HG02759 (cell line): Measurements from ENCODE around the gene COL16A1.
"Not testable (repeated sequence)": the region's sequence is repeated elsewhere in the genome, so short reads cannot be mapped to it uniquely, and the experiment has no call there.

Experiments used
- ATAC-seq: cut with Tn5 transposase; IDR thresholded peaks from one replicate; pipeline ENCODE4 v1.9.1; 2021; ENCODE audit warnings: mild to moderate bottlenecking, moderate library complexity; ENCODE audit not compliant: unreplicated experiment

The COL16A1 gene

GRCh38 chr1:31707711-31708110 lies 3.9 kb upstream of the COL16A1 start:
- no peak for ATAC-seq

DNA sequence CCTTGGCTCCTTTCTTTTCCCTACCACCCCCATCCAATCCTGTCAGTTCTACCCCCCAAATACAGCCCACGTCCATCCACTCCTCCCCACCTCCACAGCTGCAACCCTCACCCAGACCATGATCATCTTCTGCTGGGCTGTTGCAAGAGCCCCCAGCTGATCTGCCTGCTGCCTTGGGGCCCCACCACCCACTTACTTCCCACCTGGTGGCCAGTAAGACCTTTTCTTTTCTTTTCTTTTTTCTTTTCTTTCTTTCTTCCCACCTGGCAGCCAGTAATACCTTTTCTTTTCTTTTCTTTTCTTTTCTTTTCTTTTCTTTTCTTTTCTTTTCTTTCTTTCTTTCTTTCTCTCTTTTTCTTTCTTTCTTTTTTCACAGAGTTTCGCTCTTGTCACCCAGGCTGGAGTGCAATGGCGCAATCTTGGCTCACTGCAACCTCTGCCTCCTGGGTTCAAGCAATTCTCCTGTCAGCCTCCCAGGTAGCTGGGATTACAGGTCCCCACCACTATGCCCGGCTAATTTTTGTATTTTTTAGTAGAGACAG lies 3.3 kb upstream of the COL16A1 start:
- not testable (repeated sequence) for ATAC-seq

- ATAC-seq: no peak
Measured at GRCh38 chr1:31706384-31707058, 2.7 kb upstream of the COL16A1 start.

DNA sequence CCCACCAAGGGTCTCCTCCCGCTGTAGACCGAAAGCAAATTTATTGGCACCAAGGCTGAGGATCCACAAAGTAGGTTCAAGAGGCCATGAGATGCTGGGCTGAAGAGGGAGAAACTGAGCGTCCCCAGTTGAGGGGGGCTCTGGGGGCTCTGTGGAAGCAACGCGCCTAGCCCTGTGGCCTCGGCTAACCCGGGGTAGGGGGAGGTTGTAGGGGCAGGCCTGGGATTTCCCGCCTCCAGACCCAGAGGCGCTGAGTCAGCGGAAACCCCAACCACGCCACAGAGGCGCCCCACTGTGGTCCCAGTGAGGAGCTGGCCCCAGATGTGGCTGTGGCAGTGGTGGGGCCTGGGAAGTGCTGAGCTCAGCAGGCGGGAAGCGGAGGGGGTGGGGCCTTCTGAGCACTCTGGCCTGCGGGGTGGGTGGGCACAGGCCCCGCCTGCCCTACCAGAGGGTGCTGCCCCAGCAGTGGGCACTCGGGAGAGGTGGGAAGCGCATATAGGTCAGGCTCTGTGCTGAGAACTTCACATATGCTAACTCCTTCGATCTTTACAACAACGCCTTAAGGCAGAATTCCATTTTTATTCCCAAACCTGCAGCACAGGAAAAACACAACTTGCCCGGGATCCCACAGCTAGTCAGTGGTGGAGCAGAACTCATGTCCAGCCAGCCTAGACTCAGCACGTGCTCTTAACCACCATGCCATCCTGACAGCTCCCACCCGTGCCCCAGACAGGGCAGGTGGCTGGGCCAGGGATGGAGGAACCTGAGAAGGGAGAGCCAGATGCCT lies 1.5 kb upstream of the COL16A1 start:
- no peak for ATAC-seq

- no peak for ATAC-seq
Measured at GRCh38 chr1:31704271-31705079, 658 bp upstream of the COL16A1 start.

GRCh38 chr1:31702836-31703404 lies 897 bp downstream of the COL16A1 start:
- ATAC-seq: no peak

GRCh38 chr1:31701091-31701736 lies 2.6 kb downstream of the COL16A1 start:
- ATAC-seq: no peak

DNA sequence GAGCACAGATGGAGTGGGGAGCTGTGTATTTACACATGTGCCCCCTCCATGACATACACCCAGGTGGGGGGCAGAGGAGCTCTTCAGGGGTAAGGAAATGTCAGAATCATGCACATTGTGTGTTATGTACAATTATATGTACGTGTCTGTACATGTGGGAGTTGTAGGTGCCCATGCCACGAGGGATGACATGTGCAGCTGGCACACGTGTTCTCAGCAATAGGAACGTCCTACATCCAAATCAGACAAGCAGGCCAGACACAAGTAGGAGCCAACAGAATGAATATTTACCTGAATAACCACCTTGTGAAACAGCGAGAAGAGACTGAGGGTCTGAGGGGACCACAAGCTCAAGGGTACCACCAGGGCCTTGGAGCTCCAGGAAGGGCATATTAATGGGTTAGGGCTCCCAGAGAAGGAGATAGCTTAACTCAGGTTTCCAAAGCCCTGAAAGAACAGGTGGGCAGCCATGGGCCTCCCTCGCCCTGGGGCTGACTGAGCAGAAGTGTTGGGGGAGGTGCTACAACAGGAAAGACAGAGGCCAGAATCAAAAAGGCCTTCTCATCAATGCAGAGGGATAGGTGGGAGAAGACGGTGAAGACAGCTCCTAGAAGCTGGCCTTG lies 3.2 kb downstream of the COL16A1 start:
- no peak for ATAC-seq

- no peak for ATAC-seq
Measured at GRCh38 chr1:31699341-31699891, 4.4 kb downstream of the COL16A1 start.

DNA sequence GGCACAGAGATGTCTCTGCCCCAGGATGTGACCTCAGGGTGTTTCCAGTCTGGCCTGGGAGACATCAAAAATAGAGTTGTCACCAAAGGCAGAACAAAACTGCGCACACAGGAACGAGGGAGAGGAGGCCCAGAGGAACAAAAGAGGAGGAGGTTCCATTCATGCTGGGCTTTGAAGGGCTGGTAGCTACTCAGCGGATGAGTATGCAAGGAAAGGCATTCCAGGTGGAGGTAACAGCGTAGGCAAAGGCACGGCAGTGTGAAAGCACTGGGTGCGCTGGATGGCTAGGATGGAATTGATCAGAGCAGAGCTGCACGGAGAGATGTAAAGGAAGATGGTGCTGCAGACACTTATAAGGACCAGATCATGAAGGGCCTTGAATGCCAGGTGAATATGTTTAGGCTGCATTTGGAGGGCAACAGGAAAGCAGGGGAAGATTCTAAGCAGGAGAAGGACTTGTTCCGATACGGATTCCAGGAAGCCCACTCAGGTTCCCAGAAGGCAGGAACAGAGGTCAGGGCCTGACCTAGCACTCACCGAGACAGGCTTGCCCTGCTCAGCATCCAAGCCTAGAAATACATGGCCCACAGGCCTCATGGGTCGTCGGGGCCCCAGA lies 6.3 kb downstream of the COL16A1 start:
- ATAC-seq: no peak

DNA sequence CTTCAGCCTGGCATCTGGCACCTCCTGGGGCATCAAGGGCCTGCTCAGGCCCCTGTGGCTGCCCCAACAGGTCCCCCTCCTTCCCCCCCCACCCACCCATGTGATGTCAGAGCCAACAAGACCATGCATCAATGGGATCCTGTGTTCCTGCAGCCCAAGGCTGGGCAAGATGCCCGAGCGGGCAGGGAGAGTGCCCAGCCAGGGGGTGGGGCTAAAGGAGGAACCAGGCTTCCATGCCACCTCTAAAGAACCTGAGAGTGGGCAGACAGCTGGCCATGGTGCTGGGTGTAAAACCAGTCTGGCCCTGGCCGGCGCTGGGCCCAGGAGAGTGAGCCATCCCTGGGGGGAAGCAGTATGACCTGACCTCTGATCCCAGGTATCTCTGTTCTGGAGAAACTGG lies 7.6 kb downstream of the COL16A1 start:
- no peak for ATAC-seq

DNA sequence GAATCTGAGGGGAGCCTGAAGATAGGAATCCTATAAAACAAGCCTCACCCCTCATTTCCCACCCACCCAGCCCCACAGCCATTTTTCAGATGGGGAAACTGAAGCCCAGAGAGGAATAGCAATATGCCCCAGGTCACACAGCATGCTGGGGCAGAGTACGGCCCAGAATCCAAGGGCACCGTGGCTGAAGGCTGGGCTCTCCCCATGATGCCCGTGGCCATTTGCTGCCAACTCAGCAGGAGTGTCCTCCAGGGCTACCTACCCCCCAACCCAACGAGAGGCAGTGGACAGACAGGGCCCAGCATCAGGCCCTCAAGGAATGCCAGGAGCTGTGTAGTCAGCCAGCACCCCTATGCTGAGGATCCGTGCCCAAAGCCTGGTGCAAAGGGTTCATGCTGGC lies 8.5 kb downstream of the COL16A1 start:
- ATAC-seq: no peak

- no peak for ATAC-seq
Measured at GRCh38 chr1:31694964-31695313, 8.9 kb downstream of the COL16A1 start.

DNA sequence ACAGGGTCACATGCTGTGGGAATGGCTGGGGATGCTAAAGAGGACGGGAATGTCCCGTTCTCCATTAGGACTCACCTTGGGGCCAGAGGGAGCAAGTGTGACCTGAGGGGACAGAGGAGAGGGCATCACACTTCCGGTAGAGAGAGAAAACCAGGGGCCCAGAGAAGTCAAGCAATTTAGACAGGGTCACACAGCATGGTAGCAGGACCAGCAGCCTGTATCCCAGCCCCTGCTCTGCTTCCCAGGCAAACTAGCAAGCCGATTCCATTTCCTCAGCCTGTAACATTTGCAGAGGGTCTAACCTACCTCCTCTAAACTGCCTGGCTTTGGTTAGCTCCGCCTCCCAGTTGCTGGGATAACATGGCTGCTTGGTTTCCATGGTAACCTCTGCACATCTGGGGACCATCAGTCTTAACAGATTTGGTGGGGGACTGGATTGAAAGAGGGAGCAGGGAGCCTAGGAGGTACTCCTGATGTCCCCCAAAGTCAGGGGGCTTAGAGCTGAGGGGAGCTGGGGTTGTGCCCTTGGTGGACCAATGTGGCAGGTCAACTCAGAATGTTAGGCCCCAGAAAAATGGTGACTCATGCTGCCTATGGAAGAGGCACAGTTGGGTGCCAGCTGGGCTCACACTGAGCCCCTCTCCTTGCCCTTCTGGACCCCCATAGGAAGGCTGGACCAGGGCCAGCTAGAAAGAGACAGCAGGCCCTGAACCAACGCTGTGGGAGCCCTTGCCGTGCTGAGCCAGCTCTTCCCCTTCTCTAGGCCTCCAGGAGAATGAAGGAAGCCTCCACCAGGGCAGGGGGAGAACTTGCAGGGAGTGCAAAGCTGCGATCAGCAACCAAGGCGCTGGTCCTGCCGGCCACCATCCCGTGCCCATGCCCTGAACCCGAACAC lies 9.5 kb downstream of the COL16A1 start:
- ATAC-seq: no peak

- ATAC-seq: no peak
Measured at GRCh38 chr1:31693231-31693630, 10.6 kb downstream of the COL16A1 start.

GRCh38 chr1:31691951-31692350 lies 11.9 kb downstream of the COL16A1 start:
- ATAC-seq: no peak

DNA sequence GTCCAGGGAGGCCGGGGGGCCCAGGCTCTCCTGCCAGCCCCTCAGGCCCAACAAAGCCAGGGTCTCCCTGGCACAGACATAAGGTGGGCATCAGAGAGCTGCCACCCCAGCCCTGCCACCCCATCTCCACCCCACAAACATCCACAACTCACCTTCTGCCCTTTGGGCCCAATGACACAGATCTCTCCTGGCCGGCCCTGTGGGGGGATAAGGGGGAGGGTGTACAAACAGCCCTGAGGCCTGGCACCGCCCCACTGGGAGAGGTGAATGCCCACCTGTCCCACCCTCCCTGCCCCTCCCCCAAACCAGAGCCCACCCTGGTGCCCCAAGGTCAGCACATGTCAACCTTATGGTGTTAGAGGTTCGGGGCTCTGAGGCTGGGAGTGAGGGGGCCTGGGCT lies 12.4 kb downstream of the COL16A1 start:
- ATAC-seq: no peak

GRCh38 chr1:31690921-31691320 lies 12.9 kb downstream of the COL16A1 start:
- ATAC-seq: no peak
